ENCODE measurements around the gene RBM6.

GRCh38 chr3:49940667-49941249, 808 bp downstream of the RBM6 start:
- TF ChIP-seq CTCF (conservative IDR thresholded peaks at IDR 0.05) = no peak
- TF ChIP-seq EZH2 (IDR thresholded peaks at IDR 0.05; ENCODE audit: low read depth) = no peak

All from PC-9 (cell line).